ENCODE measurements around the gene PGC. TPM values are rescaled to one million over a fixed set of nuclear protein-coding genes. Genes with fewer than 3 reads are reported as not detected.

The PGC gene
- total and polyA plus RNA-seq, 2 donors (not counting 1 experiment from before 2014, with no cell fraction given), result not detected

DNA sequence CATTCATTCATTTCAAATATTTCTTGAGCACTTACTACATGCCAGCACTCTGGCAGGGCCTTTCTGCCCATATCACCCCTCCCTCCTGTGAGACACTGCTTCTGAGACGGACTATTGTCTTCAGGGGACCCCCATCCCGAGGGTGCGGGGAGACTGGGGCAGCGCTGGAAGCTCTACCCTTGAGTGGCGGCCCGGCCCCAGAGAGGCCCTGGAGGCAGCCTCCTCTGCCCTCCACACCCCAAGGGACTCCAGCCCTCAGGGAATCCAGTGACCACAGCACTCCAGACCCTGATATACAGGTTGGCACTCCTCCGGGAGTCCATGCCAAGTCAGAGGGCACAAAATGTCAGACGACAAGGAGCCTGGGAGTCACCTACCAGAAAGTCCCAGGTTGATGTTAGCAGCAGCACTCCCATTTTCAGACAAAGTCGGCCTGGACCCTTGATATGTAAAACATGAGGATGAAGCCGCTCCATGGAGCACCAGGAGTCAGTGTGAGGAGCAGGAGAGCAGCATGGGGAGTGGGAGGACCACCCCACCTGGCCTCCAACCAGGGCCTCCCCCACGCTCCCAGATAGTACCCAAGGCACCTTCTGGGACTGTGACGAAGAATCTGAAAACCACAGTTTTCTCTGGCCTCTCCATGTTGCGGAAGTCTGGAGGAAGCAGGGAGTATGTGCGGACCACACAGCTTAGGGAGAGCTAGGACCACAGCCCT is 32.5 kb downstream of the PGC start:
- H3K4me1 Mint-ChIP-seq, result peaks cover 92% of the 10 kb centered on the region
- TF ChIP-seq, protein P1, sequence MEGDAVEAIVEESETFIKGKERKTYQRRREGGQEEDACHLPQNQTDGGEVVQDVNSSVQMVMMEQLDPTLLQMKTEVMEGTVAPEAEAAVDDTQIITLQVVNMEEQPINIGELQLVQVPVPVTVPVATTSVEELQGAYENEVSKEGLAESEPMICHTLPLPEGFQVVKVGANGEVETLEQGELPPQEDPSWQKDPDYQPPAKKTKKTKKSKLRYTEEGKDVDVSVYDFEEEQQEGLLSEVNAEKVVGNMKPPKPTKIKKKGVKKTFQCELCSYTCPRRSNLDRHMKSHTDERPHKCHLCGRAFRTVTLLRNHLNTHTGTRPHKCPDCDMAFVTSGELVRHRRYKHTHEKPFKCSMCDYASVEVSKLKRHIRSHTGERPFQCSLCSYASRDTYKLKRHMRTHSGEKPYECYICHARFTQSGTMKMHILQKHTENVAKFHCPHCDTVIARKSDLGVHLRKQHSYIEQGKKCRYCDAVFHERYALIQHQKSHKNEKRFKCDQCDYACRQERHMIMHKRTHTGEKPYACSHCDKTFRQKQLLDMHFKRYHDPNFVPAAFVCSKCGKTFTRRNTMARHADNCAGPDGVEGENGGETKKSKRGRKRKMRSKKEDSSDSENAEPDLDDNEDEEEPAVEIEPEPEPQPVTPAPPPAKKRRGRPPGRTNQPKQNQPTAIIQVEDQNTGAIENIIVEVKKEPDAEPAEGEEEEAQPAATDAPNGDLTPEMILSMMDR (IDR thresholded peaks at IDR 0.05), result no peak
- no peak for TF ChIP-seq EZH2 (IDR thresholded peaks at IDR 0.05; ENCODE audit: borderline replicate concordance, insufficient read depth, low read depth, low read length, poor library complexity, severe bottlenecking)
- Histone ChIP-seq H3K27ac (ENCODE audit: low read length in 2 of 2) (peak overlapping the region; percentile 43 to 77), H3K9ac (ENCODE audit: low read length) (no peak overlapping the region), H3K4me2 (replicated peaks; ENCODE audit: low read depth, low read length, poor library complexity, severe bottlenecking) (peak overlapping the region; percentile 66), H3K36me3 (replicated peaks in 1 of 2; ENCODE audit: control extremely low read depth in 1 of 2, control insufficient read depth in 1 of 2, extremely low read depth in 1 of 2, insufficient read depth in 2 of 2, low read length in 1 of 2) (peaks cover 8 to 62% of the 10 kb centered on the region in 2 experiments), H3K4me1 (ENCODE audit: control insufficient read depth in 2 of 2, insufficient read depth in 2 of 2, low read length in 2 of 2) (peaks cover 74 to 91% of the 10 kb centered on the region in 2 donors), H3K9me3 (ENCODE audit: control extremely low read depth in 1 of 3, control insufficient read depth in 2 of 3, insufficient read depth in 1 of 3, low read length in 2 of 3) (no peaks in the 10 kb centered on the region), H3K79me2 (ENCODE audit: control insufficient read depth, insufficient read depth, low read length) (peaks cover 99% of the 10 kb centered on the region), H3K27me3 (replicated peaks in 1 of 4; ENCODE audit: control extremely low read depth in 1 of 4, control insufficient read depth in 3 of 4, insufficient read depth in 4 of 4, low read length in 3 of 4) (no peaks in the 10 kb centered on the region), H3K4me3 (ENCODE audit: control extremely low read depth in 1 of 5, extremely low read depth in 1 of 5, insufficient read depth in 1 of 5, low read depth in 2 of 5, low read length in 4 of 5) (no peak overlapping the region), H4K20me1 (ENCODE audit: control insufficient read depth, insufficient read depth, low read length, poor library complexity, severe bottlenecking) (peaks cover 76% of the 10 kb centered on the region), H2AFZ (ENCODE audit: insufficient read depth, low read depth, low read length, poor library complexity, severe bottlenecking) (no peak overlapping the region)
- DNase-seq (no peak), ATAC-seq (ENCODE audit: low read depth) (no peak)
- CTCF ChIA-PET, result interaction anchor here (1.8 to 7.7 kb wide), 4 partner anchors 8 to 31 kb away, joined by 11 to 145 read pairs (median 52); partner anchors contain the start of gene TFEB
- no peaks in the 10 kb centered on the region for H3K9me3 Mint-ChIP-seq (ENCODE audit: insufficient read depth)
- H3K27ac Mint-ChIP-seq, result peak overlapping the region; percentile 94
- intact Hi-C loops (cut with micrococcal nuclease), result loop anchor here (1.0 kb wide), 1 partner anchor 9 kb away; no protein-coding TSS in a partner anchor
- peak overlapping the region; percentile 75 for H3K4me3 Mint-ChIP-seq
- H3K27me3 Mint-ChIP-seq, result no peaks in the 10 kb centered on the region
- WGBS (ENCODE audit: insufficient coverage), result 80% methylated on average over 13 of the region's 14 CpGs
- POLR2A ChIA-PET, result interaction anchor here (0.7 to 8.6 kb wide), 6 partner anchors 9 to 380 kb away, joined by 3 to 108 read pairs (median 14); partner anchors contain the start of gene TFEB
